ENCODE measurements around the gene FBXL7.

DNA sequence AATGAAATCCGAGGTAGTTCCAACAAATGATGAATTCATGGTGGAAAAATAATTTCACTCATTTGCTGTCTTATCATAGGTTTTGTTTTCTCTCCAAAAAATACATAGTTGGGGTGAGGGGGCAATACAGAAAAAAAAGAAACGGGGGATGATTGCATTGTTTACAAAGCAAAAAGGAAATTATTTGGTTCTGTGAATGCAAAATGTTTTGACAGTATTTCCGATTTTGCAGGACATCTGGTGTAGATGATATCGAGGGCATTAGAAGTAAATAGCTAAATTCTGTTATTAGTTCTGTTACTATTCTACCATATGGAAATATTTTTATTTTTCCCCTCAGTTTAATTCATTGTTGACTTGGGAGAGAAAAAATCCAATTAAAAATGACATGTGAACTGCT lies 477.9 kb downstream of the FBXL7 start:
- TF ChIP-seq, protein P1, sequence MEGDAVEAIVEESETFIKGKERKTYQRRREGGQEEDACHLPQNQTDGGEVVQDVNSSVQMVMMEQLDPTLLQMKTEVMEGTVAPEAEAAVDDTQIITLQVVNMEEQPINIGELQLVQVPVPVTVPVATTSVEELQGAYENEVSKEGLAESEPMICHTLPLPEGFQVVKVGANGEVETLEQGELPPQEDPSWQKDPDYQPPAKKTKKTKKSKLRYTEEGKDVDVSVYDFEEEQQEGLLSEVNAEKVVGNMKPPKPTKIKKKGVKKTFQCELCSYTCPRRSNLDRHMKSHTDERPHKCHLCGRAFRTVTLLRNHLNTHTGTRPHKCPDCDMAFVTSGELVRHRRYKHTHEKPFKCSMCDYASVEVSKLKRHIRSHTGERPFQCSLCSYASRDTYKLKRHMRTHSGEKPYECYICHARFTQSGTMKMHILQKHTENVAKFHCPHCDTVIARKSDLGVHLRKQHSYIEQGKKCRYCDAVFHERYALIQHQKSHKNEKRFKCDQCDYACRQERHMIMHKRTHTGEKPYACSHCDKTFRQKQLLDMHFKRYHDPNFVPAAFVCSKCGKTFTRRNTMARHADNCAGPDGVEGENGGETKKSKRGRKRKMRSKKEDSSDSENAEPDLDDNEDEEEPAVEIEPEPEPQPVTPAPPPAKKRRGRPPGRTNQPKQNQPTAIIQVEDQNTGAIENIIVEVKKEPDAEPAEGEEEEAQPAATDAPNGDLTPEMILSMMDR (IDR thresholded peaks at IDR 0.05): no peak
- no peak for TF ChIP-seq POLR2A (IDR thresholded peaks at IDR 0.05)

Measured in right lobe of liver (tissue), 4 donors.